ENCODE results near the gene CNOT4. TPM values are rescaled to one million over a fixed set of nuclear protein-coding genes. Genes with fewer than 3 reads are reported as not detected.

The CNOT4 gene
- total and polyA plus RNA-seq, 2 of the 8 experiments (the other 6 are each of a cell fraction or from before 2014, with no cell fraction given) = 10.9 to 25.8 TPM

DNA sequence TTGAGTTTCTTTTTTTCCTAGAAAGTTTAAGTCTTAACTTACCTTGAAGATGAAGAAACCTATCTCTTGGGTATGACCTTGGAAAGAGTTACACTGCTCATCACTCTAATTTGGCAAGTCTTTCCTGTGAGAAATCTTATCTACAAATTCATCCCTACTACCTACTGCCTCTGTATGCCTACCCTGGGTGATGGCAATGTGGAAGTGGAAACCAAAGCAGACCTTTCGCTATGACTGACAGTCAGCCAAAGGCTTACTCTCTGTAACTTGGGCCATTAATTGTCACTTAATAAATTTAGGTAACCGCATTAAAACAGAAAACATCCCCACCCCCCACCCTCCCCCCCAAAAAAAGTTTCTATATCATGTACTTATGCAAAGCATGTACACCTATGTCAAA, 103.9 kb downstream of the CNOT4 start:
- Histone ChIP-seq H2BK120ac (replicated peaks; ENCODE audit: low read depth, low read length) (no peak overlapping the region), H4K5ac (ENCODE audit: insufficient read length, low read depth, low read length) (no peak overlapping the region), H2BK20ac (ENCODE audit: low read length) (no peak overlapping the region), H2AFZ (ENCODE audit: low read length) (no peak overlapping the region), H4K8ac (ENCODE audit: extremely low read depth, insufficient read depth, low read length) (no peak overlapping the region), H4K91ac (replicated peaks; ENCODE audit: insufficient read length, low read length) (no peak overlapping the region), H3K36me3 (ENCODE audit: control insufficient read depth in 2 of 4, insufficient read depth in 4 of 4, low read length in 3 of 4) (no peaks in the 10 kb centered on the region; a peak in 1 of 8 replicates), H3K27me3 (replicated peaks in 1 of 4; ENCODE audit: control insufficient read depth in 3 of 4, extremely low read depth in 1 of 4, insufficient read depth in 3 of 4, low read length in 3 of 4) (no peaks in the 10 kb centered on the region), H3K9ac (replicated peaks in 1 of 4; ENCODE audit: extremely low read depth in 1 of 4, low read depth in 3 of 4, low read length in 3 of 4) (no peak overlapping the region), H3K23me2 (ENCODE audit: low read depth, low read length) (no peaks in the 10 kb centered on the region), H3K23ac (ENCODE audit: insufficient read length) (no peak overlapping the region), H3K4me1 (replicated peaks in 1 of 4; ENCODE audit: control insufficient read depth in 3 of 4, insufficient read depth in 4 of 4, low read length in 3 of 4) (no peaks in the 10 kb centered on the region), H3K79me1 (ENCODE audit: low read depth, low read length) (no peaks in the 10 kb centered on the region), H3K4ac (replicated peaks; ENCODE audit: insufficient read length, low read depth, low read length) (no peak overlapping the region), H2BK15ac (ENCODE audit: low read length) (no peak overlapping the region), H2AK5ac (ENCODE audit: low read depth, low read length) (no peak overlapping the region), H3K56ac (replicated peaks; ENCODE audit: insufficient read length, low read depth, low read length) (no peak overlapping the region), H3K9me3 (ENCODE audit: insufficient read depth in 2 of 2, low read depth in 1 of 2, low read length in 1 of 2) (no peaks in the 10 kb centered on the region), H2BK5ac (ENCODE audit: low read depth, low read length) (no peak overlapping the region), H3K4me3 (ENCODE audit: extremely low read depth in 1 of 4, insufficient read depth in 2 of 4, low read depth in 3 of 4, low read length in 4 of 4) (no peak overlapping the region), H3K79me2 (ENCODE audit: control insufficient read depth in 1 of 2, insufficient read depth in 2 of 2, low read length in 2 of 2) (no peaks in the 10 kb centered on the region), H3K18ac (ENCODE audit: extremely low read depth, low read length) (no peak overlapping the region), H4K20me1 (replicated peaks in 1 of 2; ENCODE audit: control insufficient read depth in 1 of 2, insufficient read depth in 2 of 2, low read length in 2 of 2) (no peaks in the 10 kb centered on the region), H3K27ac (ENCODE audit: low read depth, low read length) (no peak overlapping the region), H3K14ac (ENCODE audit: insufficient read length) (no peak overlapping the region), H3K4me2 (ENCODE audit: insufficient read depth in 1 of 2, low read depth in 2 of 2, low read length in 2 of 2) (no peak overlapping the region), H2BK12ac (ENCODE audit: low read depth, low read length) (no peak overlapping the region)
- TF ChIP-seq SIRT6 (IDR thresholded peaks at IDR 0.05; ENCODE audit: low read length) (no peak), POU5F1 (IDR thresholded peaks at IDR 0.05; ENCODE audit: low read depth, low read length) (no peak)
- WGBS, 2 experiments (ENCODE audit: extremely low coverage in 1 of 2, insufficient coverage in 1 of 2, insufficient read length in 1 of 2, insufficient replicate concordance in 2 of 2, low coverage in 1 of 2, low lambda C conversion rate in 2 of 2, missing lambda C conversion rate in 1 of 2) = 87% methylated on average over 2 of the region's 2 CpGs; no CpG with 5 or more reads in 1 of the 2 experiments
- DNase-seq (ENCODE audit: low read depth in 1 of 2, low spot score in 2 of 2) (no peak), FAIRE-seq (no peak)
- CTCF ChIA-PET (ENCODE audit: partially characterized antibody) = interaction anchor here (0.8 kb wide), 1 partner anchor 42 kb away, joined by 3 read pairs; no protein-coding TSS in a partner anchor
- POLR2A ChIA-PET (ENCODE audit: partially characterized antibody) = interaction anchor here (0.9 kb wide), 1 partner anchor 154 kb away, joined by 3 read pairs; no protein-coding TSS in a partner anchor
